Endothelial cell of umbilical vein (primary cell): ENCODE data around the gene TIMM50. TPM values are rescaled to one million over a fixed set of nuclear protein-coding genes. Genes with fewer than 3 reads are reported as not detected.

Source experiments
- BruUV-seq: library from RNA; stranded (reverse); fragments of 400-500 nt; replicated peaks from 2 replicates; lab custom pipeline; 2021; lab: Mats Ljungman, UMichigan
- CTCF ChIA-PET: fragments of 300-600, 350-600 bp; sonication (Branson Sonifier 250); formaldehyde crosslinking; loops from one replicate; lab custom pipeline; 2021; ENCODE audit warnings: antibody characterized with exemption, inconsistent platforms; lab: Charles Lee
- POLR2A ChIA-PET: fragments of 300-600, 350-600 bp; sonication (Branson Sonifier 250); formaldehyde crosslinking; loops from one replicate; lab custom pipeline; 2021; ENCODE audit warnings: antibody characterized with exemption, inconsistent platforms; lab: Charles Lee
- DNase-seq: peaks from one replicate; pipeline ENCODE4 v3.0.0-alpha.2; 2011; ENCODE audit warnings: low read depth, low spot score
- FAIRE-seq: peaks from 2 replicates; lab custom pipeline; 2011; peaks lifted over from hg19 to GRCh38; lab: Jason Lieb, UNC
- H2AFZ ChIP-seq: 2 replicates; pipeline ENCODE4 v1.6.0; 2012; ENCODE audit warnings: low read depth, low read length, control low read depth, inconsistent platforms
- H3K27ac ChIP-seq: 2 replicates; pipeline ENCODE4 v1.5.1; 2011; ENCODE audit warnings: low read depth, mild to moderate bottlenecking, control low read depth, low read length, moderate library complexity; ENCODE audit not compliant: insufficient read depth
- H3K27me3 ChIP-seq, 2 experiments: 2 replicates each; pipeline versions ENCODE4 v1.6.0 to v1.6.1; 2011; ENCODE audit warnings: low read length in 2 of 2, mixed read lengths in 1 of 2; ENCODE audit not compliant: control insufficient read depth in 2 of 2, insufficient read depth in 2 of 2
- H3K36me3 ChIP-seq, 2 experiments: 2 replicates in 1 of 2; 3 replicates in 1 of 2; pipeline ENCODE4 v1.5.1; 2011; ENCODE audit warnings: low read length in 2 of 2, mild to moderate bottlenecking in 1 of 2, moderate library complexity in 1 of 2; ENCODE audit not compliant: control insufficient read depth in 2 of 2, insufficient read depth in 2 of 2; ENCODE audit errors: extremely low read depth in 1 of 2
- H3K4me1 ChIP-seq: 3 replicates; pipeline ENCODE4 v1.5.1; 2011; ENCODE audit warnings: mild to moderate bottlenecking, low read length; ENCODE audit not compliant: control insufficient read depth, insufficient read depth; ENCODE audit errors: extremely low read depth
- H3K4me2 ChIP-seq: 2 replicates; pipeline ENCODE4 v1.6.1; 2011; ENCODE audit warnings: low read length, control low read depth, mixed read lengths; ENCODE audit not compliant: insufficient read depth
- H3K4me3 ChIP-seq, 3 experiments: fragments of 200-600 bp in 1 of 3; sonication (generic), shearing (Covaris generic) in 1 of 3; replicated peaks in 1 of 3; 2 replicates each; pipeline ENCODE4 v1.5.1; 2011 to 2016; ENCODE audit warnings: control low read depth in 3 of 3, low read length in 3 of 3, mild to moderate bottlenecking in 2 of 3, inconsistent platforms in 1 of 3, low read depth in 1 of 3, moderate library complexity in 1 of 3; ENCODE audit not compliant: insufficient read depth in 1 of 3
- H3K79me2 ChIP-seq: 2 replicates; pipeline ENCODE4 v1.6.0; 2012; ENCODE audit warnings: low read length, inconsistent platforms; ENCODE audit not compliant: control insufficient read depth, insufficient read depth
- H3K9ac ChIP-seq: replicated peaks from 2 replicates; pipeline ENCODE3; 2011; ENCODE audit warnings: low read length, control low read depth; ENCODE audit not compliant: insufficient read depth; ENCODE audit errors: extremely low read depth
- H3K9me1 ChIP-seq: replicated peaks from 3 replicates; pipeline ENCODE4 v1.6.0; 2011; ENCODE audit warnings: mild to moderate bottlenecking, low read length; ENCODE audit not compliant: control insufficient read depth, insufficient read depth; ENCODE audit errors: extremely low read depth
- H3K9me3 ChIP-seq: replicated peaks from 2 replicates; pipeline ENCODE4 v1.5.1; 2012; ENCODE audit warnings: low read length, inconsistent platforms; ENCODE audit not compliant: control insufficient read depth, insufficient read depth
- H4K20me1 ChIP-seq: replicated peaks from 2 replicates; pipeline ENCODE3; 2011; ENCODE audit warnings: mild to moderate bottlenecking, low read length; ENCODE audit not compliant: control insufficient read depth, insufficient read depth; ENCODE audit errors: extremely low read depth
- CTCF ChIP-seq, 2 donors: IDR thresholded peaks; 1 replicate in 1 of 2; 2 replicates in 1 of 2; pipeline ENCODE4 v1.5.1; 2011; ENCODE audit warnings: low read length in 2 of 2, mild to moderate bottlenecking in 2 of 2, moderate library complexity in 2 of 2, control low read depth in 1 of 2, inconsistent platforms in 1 of 2, low read depth in 1 of 2; ENCODE audit not compliant: insufficient read depth in 1 of 2; ENCODE audit errors: extremely low read depth in 1 of 2
- EZH2 ChIP-seq: IDR thresholded peaks from 2 replicates; pipeline ENCODE4 v1.6.1; 2012; ENCODE audit warnings: borderline replicate concordance, low read depth, mild to moderate bottlenecking, moderate library complexity, low read length, inconsistent platforms; ENCODE audit not compliant: severe bottlenecking
- FOS ChIP-seq: IDR thresholded peaks from 2 replicates; pipeline ENCODE4 v1.6.1; 2011; ENCODE audit warnings: mild to moderate bottlenecking, low read length, moderate library complexity, borderline replicate concordance; ENCODE audit not compliant: insufficient read depth
- GATA2 ChIP-seq: IDR thresholded peaks from 2 replicates; pipeline ENCODE4 v1.7.0; 2011; ENCODE audit warnings: low read depth, mild to moderate bottlenecking, moderate library complexity, mixed read lengths, low read length; ENCODE audit not compliant: insufficient read length, insufficient read depth
- JUN ChIP-seq: IDR thresholded peaks from 2 replicates; pipeline ENCODE4 v1.6.1; 2011; ENCODE audit warnings: borderline replicate concordance, low read depth; ENCODE audit not compliant: insufficient read length, insufficient read depth
- MAX ChIP-seq: IDR thresholded peaks from 2 replicates; pipeline ENCODE4 v1.6.1; 2011; ENCODE audit not compliant: insufficient read depth, insufficient read length
- MYC ChIP-seq: IDR thresholded peaks from one replicate; pipeline ENCODE4 v1.6.1; 2011; ENCODE audit warnings: mild to moderate bottlenecking, low read depth, low read length
- POLR2A ChIP-seq: IDR thresholded peaks from 2 replicates; pipeline ENCODE4 v1.6.1; 2012; ENCODE audit warnings: low read depth, mild to moderate bottlenecking, control low read depth, low read length
- POLR2AphosphoS5 ChIP-seq: IDR thresholded peaks from 2 replicates; pipeline ENCODE4 v1.6.1; 2012; ENCODE audit warnings: low read depth, mild to moderate bottlenecking, control low read depth, low read length, moderate library complexity; ENCODE audit not compliant: insufficient read depth
- dilution Hi-C: fragments of 300-500 bp; cut with MboI; formaldehyde crosslinking; loops from one replicate; pipeline ENCODE4 v1.15.0; 2019; ENCODE audit warnings: low sequenced_read_pairs; ENCODE audit not compliant: extremely low pct_ligation_motif_present
- intact Hi-C: fragments of 100-400 bp; cut with micrococcal nuclease; formaldehyde crosslinking; loops from one replicate; pipeline ENCODE4 v1.10.0; 2022
- polyA plus RNA-seq, 4 experiments: library from polyadenylated mRNA; depleted of rRNA in 3 of 4; stranded (reverse) in 3 of 4; unstranded in 1 of 4; fragments of >200 nt; gene quantifications; 2 replicates each; pipeline versions ENCODE4 v1.2.1 to v1.2.3, GENCODE V29; 2011 to 2012; ENCODE audit warnings: missing spikeins in 1 of 4
- total RNA-seq: library from RNA; stranded (reverse); gene quantifications from 2 replicates; pipeline ENCODE4 v1.2.3, GENCODE V29; 2021

Gene TIMM50
- total and polyA plus RNA-seq, 2 donors (not counting 3 experiments of a cell fraction or from before 2014, with no cell fraction given) = 85.7 to 118 TPM

- BruUV-seq = no TSS peak
- Histone ChIP-seq H3K9me1 (no peaks in the 10 kb centered on the region), H4K20me1 (no peaks in the 10 kb centered on the region), H3K4me1 (no peaks in the 10 kb centered on the region), H3K27ac (no peak overlapping the region), H3K4me3 (no peak overlapping the region), H3K27me3 (no peaks in the 10 kb centered on the region), H3K9ac (no peak overlapping the region), H3K36me3 (peaks cover 9 to 37% of the 10 kb centered on the region in 2 experiments), H3K79me2 (no peaks in the 10 kb centered on the region), H3K4me2 (no peak overlapping the region), H2AFZ (no peak overlapping the region), H3K9me3 (no peaks in the 10 kb centered on the region)
- no peak for TF ChIP-seq POLR2A
- TF ChIP-seq MAX = no peak
- TF ChIP-seq MYC = no peak
- TF ChIP-seq JUN = no peak
- no peak for TF ChIP-seq GATA2
- no peak for TF ChIP-seq CTCF (IDR thresholded peaks at IDR 0.05; ENCODE audit: extremely low read depth in 1 of 2, insufficient read depth in 1 of 2, low read depth in 1 of 2, low read length in 2 of 2)
- no peak for TF ChIP-seq POLR2AphosphoS5
- TF ChIP-seq EZH2 = no peak
- no peak for TF ChIP-seq FOS
- no peak for FAIRE-seq
- CTCF ChIA-PET = interaction anchor here (1.2 kb wide), 1 partner anchor 16 kb away, joined by 6 read pairs; no protein-coding TSS in a partner anchor
- intact Hi-C loops = no loop called here
- dilution Hi-C loops = no loop called here
- POLR2A ChIA-PET = no interaction called here
- DNase-seq = no peak
These were observed 9.1 kb downstream of the TIMM50 start for GRCh38 chr19:39489756-39490155.
